HG03139 (cell line): ENCODE data around the gene LIF.

ENCODE experiments used
- ATAC-seq: cut with Tn5 transposase; IDR thresholded peaks from one replicate; pipeline ENCODE4 v1.9.1; 2021; ENCODE audit not compliant: unreplicated experiment

Gene LIF

DNA sequence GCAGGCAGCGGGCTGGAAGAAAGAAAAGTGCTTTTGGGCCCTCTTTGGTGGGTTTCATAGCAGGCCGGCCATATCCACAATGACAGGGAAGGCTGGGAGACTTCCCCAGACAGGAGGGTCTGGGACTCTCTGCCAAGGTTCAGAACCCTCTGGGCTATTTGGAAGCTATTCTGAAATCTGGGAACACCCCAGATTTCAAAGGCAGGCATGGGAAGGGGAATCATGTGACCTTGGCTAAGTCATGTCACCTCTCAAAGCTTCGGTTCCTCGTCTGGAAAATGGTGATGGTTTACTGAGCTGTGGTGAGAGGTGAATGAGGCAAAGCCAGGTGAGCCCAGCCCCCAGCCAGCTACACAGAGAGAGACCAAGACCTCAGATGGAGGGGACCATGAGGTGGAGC lies 38.1 kb upstream of the LIF start:
- no peak for ATAC-seq

DNA sequence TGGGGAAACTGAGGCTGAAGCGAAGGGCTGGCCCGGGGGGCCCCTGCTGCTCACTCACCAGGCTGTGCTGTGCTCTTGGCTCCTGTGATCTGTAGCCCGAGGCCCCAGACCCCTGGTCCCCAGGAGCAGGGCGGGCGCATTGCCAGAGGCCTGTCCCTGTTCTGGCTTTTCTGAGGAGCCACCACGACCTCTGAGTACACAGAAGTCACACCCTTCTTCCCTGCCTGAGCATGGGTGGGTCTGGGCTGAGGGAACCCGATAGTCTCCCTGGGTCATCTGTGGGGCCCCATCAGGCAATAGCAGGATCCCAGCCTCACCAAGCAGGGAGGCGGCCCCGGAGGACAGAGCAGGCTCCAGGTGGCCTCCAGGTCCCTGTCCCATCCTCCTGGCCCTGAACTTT lies 37.6 kb upstream of the LIF start:
- no peak for ATAC-seq

DNA sequence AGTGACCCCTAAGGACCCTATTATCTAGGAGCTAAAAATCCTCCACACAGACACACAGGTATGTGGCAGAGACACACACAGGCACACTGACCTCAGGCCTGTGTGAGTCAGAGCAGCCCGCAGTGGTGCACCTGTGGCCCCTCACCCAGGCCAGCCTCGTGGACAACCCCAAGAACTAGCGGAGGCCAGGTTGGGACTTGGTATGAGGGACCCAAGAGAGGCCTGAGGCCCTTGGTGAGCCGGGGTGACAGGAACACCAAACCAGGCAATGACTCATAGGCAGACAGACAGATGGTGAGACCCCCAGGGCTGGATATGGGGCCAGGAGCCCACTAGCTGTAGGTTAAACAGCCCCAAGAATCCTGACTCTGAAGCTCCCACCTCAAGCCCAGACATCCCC lies 36.8 kb upstream of the LIF start:
- no peak for ATAC-seq

DNA sequence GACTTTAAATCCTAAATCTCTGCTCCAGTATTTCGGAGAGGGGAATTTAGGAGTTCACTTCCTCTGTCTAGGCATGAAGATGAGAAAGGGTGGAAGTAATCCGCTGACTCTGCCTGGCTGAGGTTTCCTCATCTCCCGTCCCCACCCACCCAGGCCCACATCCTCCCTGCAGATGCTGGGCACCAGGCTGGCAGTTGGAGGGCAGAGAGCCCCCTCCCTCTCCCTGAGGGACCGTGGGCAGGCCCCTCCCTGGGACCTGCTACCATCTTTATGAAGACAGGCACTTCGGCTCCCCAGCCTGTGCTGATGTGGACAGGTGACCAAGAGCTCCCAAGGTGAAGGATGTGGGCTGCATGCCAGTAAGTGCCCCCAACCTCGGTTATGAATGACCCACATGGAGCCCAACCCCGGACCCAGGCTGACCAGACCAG lies 36.1 kb upstream of the LIF start:
- no peak for ATAC-seq

DNA sequence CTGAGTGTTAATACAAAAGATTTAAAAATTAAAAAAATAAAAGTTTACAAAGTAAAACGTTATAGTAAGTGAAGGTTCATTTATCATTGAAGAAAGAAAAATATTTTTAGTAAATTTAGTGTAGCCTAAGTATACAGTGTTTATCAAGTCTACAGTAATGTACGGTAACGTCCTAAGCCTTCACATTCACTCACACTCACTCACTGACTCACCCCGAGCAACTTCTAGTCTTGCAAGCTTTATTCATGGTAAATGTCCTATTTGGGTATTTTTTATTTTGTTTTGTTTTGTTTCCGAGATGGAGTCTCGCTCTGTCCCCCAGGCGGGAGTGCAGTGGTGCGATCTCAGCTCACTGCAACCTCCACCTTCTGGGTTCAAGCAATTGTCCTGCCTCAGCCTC lies 33.9 kb upstream of the LIF start:
- no peak for ATAC-seq

DNA sequence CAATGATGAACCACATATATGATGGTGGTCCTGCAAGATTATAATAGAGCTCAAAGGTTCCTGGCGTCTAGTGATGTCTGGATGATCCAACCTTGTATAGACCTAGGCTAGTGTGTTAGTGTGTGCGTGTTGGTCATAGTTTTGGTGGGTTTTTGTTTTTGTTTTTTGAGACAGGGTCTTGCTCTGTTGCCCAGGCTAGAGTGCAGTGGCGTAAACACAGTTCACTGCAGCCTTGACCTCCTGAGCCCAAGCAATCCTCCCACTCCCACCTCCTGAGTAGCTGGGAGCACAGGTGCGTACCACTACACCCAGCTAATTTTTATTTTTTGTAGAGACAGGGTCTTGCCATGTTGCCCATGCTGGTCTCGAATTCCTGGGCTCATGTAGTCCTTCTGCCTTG lies 33.4 kb upstream of the LIF start:
- ATAC-seq = no peak

DNA sequence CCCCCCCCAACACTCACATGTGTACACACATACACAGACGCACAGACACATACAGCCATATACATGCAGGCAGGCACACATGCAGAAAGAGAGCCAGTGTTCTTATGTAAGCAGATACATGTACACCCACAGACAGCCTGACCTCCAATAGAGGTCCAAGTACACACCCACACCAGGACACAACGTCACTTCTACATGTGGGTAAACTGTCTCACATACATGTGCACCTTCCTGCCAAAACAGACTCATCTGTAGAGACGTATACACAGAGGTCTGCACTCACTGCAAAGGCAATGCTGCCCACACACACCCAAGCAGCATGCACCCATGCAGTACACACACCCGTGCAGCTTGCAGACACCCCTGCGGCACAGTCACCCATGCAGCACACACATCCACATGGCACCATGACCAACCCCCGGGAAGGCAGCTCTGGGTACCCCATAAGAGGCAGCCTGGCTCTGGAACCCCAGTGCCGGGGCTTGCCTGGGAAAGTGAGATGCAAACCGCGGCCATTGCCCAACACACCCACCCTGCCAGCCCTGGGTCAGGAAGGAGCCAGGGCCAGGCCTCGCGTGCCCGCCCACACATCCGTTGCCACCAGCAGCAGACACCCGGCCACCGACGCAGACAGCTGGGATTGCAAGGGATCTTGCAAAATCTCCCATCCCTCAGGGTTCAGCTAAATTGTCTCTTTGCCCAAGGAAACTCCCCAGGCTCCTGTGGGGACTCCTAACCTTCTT lies 32.7 kb upstream of the LIF start:
- ATAC-seq = no peak

DNA sequence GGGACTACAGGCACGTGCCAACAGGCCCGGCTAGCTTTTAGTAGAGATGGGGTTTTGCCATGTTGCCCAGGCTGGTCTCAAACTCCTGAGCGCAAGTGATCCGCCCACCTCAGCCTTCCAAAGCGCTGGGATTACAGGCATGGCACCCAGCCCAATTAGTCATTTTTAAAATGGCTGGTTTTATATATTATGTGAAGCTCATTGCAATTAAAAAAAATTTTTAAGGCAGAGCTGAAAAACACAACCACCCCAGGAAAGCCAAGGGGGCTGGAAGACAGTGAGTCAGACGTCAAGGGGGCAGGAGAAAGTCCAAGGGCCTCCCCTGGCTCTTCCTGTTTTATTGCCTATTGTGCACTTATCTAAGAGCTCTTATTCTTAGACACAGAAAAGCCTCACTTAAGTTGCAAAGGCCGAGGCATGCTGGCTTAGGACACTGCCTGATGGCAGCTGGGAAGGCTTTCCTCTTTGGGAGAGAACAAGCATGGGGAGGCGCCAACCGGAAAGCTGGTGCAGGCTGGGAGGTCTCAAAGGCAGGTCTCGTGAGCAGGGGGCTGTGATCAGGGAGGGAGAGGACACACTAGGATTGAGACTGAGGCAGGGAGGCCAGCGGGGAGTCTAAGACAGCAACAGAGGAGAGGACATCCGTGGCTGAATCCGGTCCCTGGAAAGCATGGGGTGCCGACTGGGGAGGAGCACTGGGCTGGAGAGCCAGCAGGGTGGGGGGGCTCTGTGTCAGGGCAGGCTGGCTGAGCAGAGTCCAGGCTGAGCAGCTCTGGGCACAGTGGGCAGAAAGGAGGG lies 31.2 kb upstream of the LIF start:
- no peak for ATAC-seq

DNA sequence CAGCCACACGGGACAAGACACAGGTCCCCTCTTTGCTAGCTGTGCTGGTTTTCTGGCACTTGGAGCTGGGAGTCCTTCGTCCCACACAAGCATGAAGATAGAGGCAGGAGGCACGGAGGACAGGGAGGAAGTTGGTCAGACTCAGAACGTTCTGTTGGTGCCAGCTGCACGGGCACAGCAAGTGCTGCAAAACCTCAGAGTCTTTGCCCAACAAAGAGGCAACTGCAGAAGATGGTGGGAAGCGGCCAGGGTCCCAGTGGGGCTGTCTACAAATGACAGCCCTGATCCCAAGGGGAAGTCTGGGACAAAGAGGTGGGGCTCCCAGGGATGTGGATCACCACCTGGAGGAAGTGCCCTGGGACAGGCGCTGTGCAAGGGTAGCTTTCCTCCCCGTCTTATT lies 29.5 kb upstream of the LIF start:
- no peak for ATAC-seq

DNA sequence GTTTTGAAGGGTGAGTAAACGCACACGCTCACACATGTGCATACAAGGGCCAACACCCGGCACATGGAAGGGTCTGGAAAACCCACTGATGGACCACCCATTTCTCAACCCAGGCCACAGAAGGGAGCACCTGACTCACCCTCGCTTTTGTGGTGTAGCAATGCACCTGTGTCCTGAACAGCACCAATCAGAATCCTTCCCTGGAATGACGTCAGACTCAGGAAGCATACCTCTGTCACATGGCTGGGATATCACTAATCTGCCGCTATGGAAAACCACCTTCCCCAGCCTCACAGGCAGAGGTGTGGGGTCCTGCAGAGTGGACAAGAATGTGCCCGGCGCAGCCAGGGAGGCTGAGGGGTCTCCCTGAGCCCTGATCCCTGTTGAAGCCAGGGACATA lies 29.1 kb upstream of the LIF start:
- ATAC-seq = no peak

DNA sequence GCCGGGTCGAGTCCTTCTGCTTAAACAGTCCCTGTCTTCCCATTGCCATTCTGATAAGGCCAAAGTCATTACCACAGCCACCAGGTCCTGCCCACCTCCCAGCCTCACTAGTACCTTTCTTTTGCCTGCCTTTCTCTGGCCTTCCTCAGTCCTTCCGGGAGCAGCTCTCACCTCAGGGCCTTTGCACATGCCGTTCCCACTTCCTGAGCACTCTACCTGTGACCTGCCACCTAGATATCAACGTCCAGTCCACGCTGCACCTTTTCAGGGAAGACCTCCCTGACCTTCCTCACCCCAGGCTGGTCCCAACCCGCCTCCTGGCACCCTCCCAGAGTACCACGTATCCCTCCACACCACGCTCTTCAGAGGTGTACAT lies 27.9 kb upstream of the LIF start:
- no peak for ATAC-seq

DNA sequence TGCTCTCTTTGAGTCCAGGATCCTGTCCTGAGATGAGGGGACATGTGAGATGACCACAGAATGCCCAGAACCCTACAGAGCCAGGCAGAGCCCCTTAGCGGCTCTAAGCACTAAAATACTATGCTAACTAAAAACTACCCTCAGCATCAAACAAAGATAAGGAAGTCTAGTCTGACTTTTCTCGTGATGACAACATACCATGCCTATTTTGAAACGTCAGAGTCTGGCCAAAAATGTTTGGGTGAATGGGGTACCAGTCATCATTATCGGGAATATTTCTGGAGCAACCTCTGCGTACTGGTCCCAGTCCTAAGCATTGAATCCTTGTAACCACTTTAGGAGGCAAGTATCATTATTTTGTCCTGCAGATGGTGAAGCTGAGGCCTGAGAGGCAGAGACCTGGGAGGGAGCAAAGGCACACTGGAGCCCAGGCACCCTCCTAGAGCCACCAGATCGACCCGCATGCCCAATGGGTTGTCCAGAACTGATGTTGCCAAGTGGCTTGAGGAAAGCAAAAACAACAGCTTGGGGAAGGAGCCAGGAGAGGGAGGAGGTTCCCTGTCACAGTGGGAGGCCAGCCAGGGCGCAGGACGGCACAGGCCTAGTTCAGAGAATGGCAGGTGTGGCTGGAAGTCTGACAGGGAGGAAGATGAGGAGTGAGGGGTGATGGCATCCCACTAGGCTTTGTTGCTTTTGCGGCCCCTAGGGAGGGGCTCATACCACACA lies 27.3 kb upstream of the LIF start:
- ATAC-seq = no peak

DNA sequence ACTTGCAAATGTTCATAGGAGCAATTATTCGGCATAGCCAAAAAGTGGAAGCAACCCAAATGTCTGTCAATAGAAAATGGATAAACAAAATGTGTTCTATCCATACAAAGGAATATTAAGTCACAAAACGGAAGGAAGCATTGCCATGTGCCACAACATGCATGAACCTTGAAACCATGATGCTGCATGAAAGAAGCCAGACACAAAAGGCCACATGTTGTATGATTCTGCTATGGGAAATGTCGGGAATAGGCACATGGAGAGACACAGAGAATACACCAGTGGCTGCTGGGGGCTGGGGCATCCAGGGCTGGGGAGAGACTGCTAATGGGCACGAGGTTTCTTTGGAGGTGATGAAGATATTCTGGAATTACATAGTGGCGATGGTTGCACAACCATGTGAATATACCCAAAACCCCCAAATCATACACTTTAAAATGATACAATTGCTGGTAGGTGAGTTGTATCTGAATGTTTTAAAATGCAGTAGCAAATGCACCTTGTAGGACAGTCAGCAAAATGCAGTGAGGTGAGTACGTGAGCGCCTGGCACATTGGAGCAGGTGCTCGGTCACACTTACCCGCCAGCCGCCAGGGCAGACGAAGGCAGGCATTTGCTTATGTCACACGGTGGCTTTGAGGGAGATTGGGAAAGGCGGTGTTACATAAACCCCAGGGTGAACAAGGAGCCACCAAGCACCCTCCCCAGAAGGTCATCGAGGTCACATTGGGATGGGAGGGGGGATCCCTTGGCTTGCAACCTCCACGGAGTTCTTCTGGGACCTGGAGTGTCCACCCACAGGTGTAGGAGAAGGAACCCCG lies 26.4 kb upstream of the LIF start:
- no peak for ATAC-seq

DNA sequence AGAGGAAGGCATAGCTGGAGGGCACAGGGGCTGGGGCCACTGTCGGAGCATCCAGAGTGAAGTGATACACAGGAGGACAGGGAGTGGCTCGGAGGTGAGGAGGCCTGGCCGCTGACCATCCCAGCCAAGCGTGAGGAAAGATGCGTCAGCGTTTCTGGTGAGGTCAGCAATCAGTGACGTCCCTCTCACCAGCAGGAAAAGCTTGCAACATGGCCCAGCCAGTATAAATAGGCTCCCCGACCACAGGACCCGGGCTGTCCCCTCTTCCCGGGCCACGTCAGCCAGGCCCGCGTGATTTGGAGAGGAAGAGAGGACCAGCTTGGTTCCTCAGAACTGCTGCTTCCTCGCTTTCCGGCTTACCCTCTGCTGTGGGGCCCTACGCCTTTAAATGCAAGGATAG lies 24.3 kb upstream of the LIF start:
- no peak for ATAC-seq

DNA sequence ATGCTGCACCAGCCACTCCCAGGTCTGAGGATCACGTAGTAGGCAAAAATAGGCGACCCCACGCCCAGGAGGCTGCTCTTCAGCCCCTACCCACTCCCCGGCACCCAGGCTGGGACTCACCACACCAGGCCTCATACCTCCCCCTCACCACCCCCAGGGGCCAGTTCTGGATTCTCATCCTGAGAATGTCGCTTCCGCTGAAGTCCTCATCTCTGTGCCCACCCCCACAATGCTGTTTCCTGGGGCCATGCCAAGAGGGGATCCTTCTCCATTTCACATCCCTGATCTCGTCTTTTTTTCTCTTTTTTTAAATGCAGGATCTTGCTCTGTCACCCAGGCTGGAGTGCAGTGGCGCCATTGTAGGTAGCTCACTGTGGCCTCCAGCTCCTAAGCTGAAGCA lies 21.8 kb upstream of the LIF start:
- ATAC-seq = no peak

DNA sequence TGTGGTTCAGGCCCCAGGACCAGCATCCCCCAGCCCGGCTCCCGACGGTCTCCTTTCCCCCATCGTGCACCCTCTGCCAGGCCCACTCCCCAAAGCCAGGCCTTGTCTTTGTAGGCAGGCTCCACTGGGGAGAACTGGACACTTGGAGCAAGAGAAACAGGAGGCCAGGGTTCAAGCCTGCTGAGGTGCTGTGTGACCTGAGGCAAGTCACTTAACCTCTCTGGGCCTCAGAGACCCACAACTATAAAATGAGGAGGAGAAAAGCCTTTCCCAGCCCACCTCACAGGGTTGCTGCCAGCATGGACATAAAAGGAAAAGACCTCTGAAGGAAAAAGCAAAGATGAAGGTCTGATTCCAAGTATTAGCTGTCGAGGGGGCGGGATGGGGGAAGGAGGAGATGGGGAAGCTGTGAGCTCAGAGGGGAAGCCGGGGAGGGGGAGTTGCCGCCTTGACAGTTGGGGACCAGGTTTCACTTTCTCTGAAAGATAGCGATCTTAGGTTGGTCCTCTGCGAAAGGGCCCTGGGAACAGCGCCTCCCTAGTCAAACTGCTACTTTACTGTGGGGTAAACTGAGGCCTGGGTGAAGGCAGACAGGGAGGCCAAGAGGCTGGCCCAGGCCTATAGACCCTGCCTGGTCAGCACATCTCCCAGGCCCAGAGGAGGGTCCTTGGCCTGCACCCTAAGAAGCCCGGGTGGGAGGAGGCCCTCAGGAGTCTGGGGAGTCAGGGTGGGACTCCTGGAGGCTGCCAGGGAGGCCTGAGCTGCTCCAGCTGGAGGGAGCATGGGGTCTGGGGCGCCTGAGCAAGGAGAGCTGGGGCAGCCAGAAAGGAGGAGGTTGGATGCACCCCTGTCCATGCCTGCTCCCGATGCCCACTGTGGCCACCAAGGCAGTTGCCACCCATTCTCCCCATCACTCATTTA lies 21.1 kb upstream of the LIF start:
- ATAC-seq = no peak

DNA sequence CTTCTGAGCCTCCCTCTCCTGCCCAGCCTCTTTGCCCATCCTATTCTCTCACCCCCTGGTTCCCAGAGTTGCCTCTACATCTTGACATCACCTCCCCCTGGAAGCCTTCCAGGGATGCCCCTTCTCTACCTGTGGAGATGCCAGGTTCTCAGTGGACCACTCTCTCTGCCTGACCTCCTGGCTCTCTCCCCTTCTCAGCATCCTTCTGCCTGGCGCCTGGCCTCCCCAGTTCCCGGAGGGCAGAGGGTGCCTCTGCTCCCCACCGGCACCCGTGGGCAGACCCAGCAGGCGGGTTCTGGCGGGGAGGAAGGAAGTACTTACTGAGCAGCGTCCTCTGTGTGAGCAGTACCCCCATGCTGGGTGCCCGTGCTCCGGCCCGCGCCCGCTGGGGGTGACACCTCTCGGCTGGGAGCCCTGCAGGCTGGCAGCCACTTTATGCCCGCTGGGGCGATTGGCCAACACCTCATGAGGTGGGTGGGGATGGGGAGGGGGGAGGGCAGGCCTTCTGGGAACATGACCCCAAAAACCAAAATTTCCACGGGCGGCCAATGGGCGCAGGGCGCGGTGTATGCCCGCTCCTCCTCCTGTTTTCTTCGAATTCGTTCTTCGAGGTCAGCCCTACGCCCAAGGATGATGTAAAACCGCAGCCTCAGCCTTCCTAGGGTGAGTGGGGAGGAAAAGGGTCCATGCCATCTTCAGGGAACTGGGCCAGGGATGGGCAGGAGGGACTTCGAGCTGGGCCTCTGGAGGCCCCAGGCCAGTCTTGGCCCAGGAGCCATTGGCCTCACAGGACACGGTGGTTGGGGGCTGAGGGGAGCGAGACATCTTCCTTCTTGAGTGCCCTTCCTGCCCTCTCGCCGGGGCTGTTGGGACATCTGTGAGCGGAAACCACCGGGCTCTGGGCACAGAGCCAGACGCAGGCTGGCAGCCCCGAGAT lies 20.2 kb upstream of the LIF start, which contains the start of gene OSM:
TSS of gene OSM (minus strand) at position 407 of the 937 bp plus-strand sequence. CDS start at position 355, 52 bp downstream.
- no peak for ATAC-seq

DNA sequence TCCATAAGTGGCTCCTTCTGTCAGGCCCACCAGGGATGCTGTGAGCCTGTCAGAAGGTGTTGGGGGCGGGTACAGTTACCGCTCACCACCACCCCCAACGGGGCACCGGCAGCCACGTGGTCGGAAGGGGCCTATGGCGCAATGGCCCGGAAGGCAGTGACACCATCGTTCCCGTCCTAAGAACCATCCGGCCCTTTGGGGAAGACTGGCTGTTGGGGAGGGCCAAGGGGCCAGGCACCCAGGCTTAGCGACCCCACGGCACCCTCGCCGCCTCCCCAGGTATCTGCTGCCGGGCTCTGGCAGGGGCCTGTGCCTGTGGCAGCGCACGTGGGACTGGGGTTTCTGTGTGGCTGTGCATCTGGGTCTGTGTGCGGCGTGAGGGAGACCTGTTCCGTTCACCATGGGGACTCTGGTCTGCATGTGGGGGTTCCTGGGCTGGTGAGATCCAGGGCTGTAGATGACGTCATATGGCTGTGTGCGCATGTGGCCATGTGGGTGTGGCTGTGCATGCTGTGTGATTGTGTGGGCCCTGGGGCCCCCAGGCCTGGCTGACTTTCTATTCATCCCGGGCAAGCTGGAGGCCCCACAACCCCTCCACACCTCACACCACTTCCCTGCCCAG lies 19.4 kb upstream of the LIF start:
- peak; percentile 58 for ATAC-seq
